ENCODE results near the gene OR5C1.
"Not testable (repeated sequence)": the region's sequence is repeated elsewhere in the genome, so short reads cannot be mapped to it uniquely, and the experiment has no call there.

Gene OR5C1

GRCh38 chr9:122797316-122798063, 8.8 kb downstream of the OR5C1 start:
- TF ChIP-seq GATA1 (IDR thresholded peaks at IDR 0.05; ENCODE audit: low read depth, low read length), result no peak
- no peak for TF ChIP-seq POLR2A (IDR thresholded peaks at IDR 0.05; ENCODE audit: low read length)
- DNase-seq, result no peak

DNA sequence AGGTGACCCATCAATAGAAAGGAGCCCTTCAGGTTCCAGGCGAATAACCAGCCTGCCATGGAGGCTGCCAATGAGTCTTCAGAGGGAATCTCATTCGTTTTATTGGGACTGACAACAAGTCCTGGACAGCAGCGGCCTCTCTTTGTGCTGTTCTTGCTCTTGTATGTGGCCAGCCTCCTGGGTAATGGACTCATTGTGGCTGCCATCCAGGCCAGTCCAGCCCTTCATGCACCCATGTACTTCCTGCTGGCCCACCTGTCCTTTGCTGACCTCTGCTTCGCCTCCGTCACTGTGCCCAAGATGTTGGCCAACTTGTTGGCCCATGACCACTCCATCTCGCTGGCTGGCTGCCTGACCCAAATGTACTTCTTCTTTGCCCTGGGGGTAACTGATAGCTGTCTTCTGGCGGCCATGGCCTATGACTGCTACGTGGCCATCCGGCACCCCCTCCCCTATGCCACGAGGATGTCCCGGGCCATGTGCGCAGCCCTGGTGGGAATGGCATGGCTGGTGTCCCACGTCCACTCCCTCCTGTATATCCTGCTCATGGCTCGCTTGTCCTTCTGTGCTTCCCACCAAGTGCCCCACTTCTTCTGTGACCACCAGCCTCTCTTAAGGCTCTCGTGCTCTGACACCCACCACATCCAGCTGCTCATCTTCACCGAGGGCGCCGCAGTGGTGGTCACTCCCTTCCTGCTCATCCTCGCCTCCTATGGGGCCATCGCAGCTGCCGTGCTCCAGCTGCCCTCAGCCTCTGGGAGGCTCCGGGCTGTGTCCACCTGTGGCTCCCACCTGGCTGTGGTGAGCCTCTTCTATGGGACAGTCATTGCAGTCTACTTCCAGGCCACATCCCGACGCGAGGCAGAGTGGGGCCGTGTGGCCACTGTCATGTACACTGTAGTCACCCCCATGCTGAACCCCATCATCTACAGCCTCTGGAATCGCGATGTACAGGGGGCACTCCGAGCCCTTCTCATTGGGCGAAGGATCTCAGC, 11.6 kb downstream of the OR5C1 start, which contains the start of gene OR1K1:
OR1K1 (plus strand) TSS at position 58 of the 995 bp plus-strand sequence; CDS start at position 58, 0 bp downstream.
- TF ChIP-seq GATA1 (IDR thresholded peaks at IDR 0.05; ENCODE audit: low read depth, low read length) (no peak), POLR2A (IDR thresholded peaks at IDR 0.05; ENCODE audit: low read length) (no peak)
- DNase-seq, result no peak

DNA sequence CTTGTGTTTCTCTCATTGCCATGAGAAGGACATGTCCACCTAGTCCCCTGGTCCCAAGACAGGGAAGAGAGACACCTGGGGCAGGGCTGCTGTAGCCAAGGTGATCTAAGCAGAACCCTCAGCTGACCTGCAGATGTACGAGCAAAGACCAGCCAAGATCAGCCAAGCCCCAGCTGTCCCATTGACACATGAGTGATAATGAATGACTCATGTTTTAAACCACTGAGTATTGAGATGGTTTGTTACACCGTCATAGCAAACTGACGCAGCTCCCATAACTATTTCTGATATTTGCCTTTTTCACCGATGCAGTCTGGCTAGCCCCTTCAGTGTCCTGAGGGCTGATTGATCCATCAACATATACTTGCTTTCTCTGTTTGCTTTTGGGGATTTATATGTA, 17.9 kb downstream of the OR5C1 start:
- no peak for TF ChIP-seq GATA1 (IDR thresholded peaks at IDR 0.05; ENCODE audit: low read depth, low read length)
- no peak for TF ChIP-seq POLR2A (IDR thresholded peaks at IDR 0.05; ENCODE audit: low read length)
- DNase-seq, result no peak

GRCh38 chr9:122807271-122807900, 18.7 kb downstream of the OR5C1 start:
- no peak for TF ChIP-seq POLR2A (IDR thresholded peaks at IDR 0.05; ENCODE audit: low read length)
- no peak for TF ChIP-seq GATA1 (IDR thresholded peaks at IDR 0.05; ENCODE audit: low read depth, low read length)

DNA sequence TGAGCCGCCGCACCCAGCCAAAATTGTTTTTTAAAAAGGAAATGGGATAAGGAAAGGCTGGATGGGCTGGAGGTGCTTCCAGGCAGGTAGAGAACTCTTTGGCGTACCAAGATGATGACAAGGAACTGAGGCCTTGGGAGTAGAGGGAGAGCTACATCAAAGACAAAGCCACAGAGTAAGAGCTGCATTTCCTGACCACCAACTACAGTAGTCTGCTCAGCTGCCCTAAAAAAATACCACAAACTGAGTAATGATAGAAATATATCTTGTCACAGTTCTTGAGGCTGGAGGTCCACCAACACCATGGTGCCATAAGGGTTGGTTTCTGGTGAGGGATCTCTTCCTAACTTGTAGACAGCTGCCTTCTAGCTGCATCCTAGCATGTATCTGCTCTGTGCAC, 19.4 kb downstream of the OR5C1 start:
- DNase-seq, result no peak
- no peak for TF ChIP-seq GATA1 (IDR thresholded peaks at IDR 0.05; ENCODE audit: low read depth, low read length)
- no peak for TF ChIP-seq POLR2A (IDR thresholded peaks at IDR 0.05; ENCODE audit: low read length)

More at GRCh38 chr9:122807271-122807900, 18.7 kb downstream of the OR5C1 start:
- DNase-seq, result no peak

- not testable (repeated sequence) for DNase-seq
Observed at GRCh38 chr9:122809261-122809660, 20.5 kb downstream of the OR5C1 start.

DNA sequence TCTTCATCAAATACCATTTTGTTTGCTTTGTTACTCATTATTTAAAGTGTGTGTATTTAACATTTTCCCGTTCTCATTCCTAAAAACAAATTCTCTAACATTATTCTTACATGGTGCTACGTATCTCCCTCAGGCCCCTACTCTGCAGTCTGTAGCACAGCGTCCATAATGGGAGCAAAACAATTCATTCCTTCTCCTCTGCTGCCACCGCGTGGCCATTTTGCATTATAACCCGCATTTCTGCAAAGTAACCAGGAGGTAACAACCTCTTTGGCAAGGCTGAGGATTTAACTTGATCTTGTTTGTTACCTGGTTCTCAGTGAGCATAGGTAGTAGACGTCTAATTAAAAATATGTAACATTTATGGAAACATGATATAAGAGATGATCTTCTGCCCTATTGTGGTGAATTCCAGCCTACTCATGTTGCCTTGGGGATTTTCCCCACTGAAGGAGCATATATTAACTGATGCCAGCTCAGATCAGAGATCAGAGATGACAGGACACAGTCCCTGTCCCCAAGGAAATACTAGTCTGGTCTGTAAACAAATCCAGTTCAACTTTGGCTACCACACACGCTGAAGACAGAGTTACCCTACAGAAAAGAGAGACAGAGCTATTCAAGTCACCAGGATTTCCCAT, 21.7 kb downstream of the OR5C1 start:
- TF ChIP-seq POLR2A (IDR thresholded peaks at IDR 0.05; ENCODE audit: low read length) (no peak), GATA1 (IDR thresholded peaks at IDR 0.05; ENCODE audit: low read depth, low read length) (no peak)
- DNase-seq, result peak; percentile 80 to 91

- no peak for DNase-seq
- TF ChIP-seq POLR2A (IDR thresholded peaks at IDR 0.05; ENCODE audit: low read length) (no peak), GATA1 (IDR thresholded peaks at IDR 0.05; ENCODE audit: low read depth, low read length) (no peak)
Observed at GRCh38 chr9:122812736-122813135, 24.0 kb downstream of the OR5C1 start.

GRCh38 chr9:122814545-122814944, 25.8 kb downstream of the OR5C1 start:
- TF ChIP-seq GATA1 (IDR thresholded peaks at IDR 0.05; ENCODE audit: low read depth, low read length) (no peak), POLR2A (IDR thresholded peaks at IDR 0.05; ENCODE audit: low read length) (no peak)
- no peak for DNase-seq

DNA sequence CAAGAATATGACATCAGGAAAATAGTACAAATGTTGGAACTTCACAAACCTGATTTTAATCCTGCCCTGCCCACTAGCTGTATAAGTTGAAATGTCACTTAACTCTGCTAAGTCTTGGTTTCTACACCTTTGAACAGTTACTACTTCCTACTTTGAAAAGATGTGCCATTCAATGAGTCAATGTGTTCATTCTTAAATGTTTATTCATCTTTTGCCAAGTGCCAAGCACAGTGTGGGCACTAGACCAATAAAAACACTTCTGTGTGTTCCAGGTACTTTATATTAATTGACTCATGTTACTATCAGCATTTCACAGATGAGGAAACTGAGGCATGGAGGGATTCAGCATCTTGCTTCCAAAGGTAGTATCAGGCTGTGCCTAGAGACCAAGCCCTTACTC, 26.8 kb downstream of the OR5C1 start:
- TF ChIP-seq GATA1 (IDR thresholded peaks at IDR 0.05; ENCODE audit: low read depth, low read length), result no peak
- TF ChIP-seq POLR2A (IDR thresholded peaks at IDR 0.05; ENCODE audit: low read length), result no peak
- DNase-seq, result no peak

GRCh38 chr9:122816163-122816867, 27.6 kb downstream of the OR5C1 start:
- DNase-seq, result peak; percentile 37 to 42
- TF ChIP-seq POLR2A (IDR thresholded peaks at IDR 0.05; ENCODE audit: low read length) (peak; percentile 48), GATA1 (IDR thresholded peaks at IDR 0.05; ENCODE audit: low read depth, low read length) (no peak)

GRCh38 chr9:122819326-122819725, 30.6 kb downstream of the OR5C1 start:
- TF ChIP-seq GATA1 (IDR thresholded peaks at IDR 0.05; ENCODE audit: low read depth, low read length), result no peak
- no peak for TF ChIP-seq POLR2A (IDR thresholded peaks at IDR 0.05; ENCODE audit: low read length)
- DNase-seq, result peak in 1 of 2 experiments; percentile 22
